Choroid plexus epithelial cell (primary cell): ENCODE results near the gene PBRM1.

Source experiments
- DNase-seq: peaks from one replicate; pipeline ENCODE4 v3.0.0-alpha.2; 2010; ENCODE audit warnings: low read depth
- H3K4me3 ChIP-seq: 2 replicates; pipeline ENCODE4 v1.5.1; 2011; ENCODE audit warnings: low read depth, mild to moderate bottlenecking, control low read depth, low read length, moderate library complexity
- TF ChIP-seq, protein P1 (sequence below): conservative IDR thresholded peaks from 2 replicates; pipeline ENCODE4 v1.5.1; 2011; ENCODE audit warnings: low read depth, mild to moderate bottlenecking, control low read depth, inconsistent platforms, low read length, moderate library complexity

Gene PBRM1

DNA sequence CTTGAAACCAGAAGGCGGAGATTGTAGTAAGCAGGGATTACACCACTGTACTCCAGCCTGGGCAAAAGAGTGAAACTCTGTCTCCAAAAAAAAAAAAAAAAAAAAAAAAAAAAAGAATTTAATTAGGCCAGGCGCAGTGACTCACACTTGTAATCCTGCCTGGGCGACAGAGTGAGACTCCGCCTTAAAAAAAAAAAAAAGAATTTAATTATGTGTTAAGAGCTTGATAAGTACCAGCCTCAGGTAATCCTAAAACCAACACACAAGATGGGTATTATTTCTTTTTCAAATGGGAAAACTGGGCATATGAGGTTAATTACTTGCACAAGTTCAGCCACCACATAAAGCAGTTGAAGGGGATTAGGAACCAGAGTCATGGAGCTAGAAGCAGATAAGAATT lies 49.0 kb downstream of the PBRM1 start:
- TF ChIP-seq, protein P1, sequence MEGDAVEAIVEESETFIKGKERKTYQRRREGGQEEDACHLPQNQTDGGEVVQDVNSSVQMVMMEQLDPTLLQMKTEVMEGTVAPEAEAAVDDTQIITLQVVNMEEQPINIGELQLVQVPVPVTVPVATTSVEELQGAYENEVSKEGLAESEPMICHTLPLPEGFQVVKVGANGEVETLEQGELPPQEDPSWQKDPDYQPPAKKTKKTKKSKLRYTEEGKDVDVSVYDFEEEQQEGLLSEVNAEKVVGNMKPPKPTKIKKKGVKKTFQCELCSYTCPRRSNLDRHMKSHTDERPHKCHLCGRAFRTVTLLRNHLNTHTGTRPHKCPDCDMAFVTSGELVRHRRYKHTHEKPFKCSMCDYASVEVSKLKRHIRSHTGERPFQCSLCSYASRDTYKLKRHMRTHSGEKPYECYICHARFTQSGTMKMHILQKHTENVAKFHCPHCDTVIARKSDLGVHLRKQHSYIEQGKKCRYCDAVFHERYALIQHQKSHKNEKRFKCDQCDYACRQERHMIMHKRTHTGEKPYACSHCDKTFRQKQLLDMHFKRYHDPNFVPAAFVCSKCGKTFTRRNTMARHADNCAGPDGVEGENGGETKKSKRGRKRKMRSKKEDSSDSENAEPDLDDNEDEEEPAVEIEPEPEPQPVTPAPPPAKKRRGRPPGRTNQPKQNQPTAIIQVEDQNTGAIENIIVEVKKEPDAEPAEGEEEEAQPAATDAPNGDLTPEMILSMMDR, result no peak
- no peak for DNase-seq
- no peak overlapping the region for H3K4me3 ChIP-seq

DNA sequence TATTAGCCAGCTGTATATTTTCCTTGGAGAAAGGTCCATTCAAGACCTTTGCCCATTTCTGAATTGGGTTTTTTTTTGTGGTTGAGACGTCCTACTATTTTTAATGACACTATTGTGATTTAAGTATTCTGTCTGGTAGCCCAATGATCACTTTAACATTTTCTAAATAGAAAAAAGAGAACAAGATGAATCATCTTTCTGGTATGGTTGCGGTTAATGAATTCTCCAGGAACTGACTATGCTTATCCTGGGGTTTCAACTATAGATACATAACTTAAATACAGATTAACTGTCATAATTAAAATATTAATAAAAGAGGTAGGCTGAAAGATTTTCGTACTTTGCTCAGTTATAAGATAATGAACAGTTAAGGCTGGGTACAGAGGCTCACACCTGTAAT lies 51.9 kb downstream of the PBRM1 start:
- TF ChIP-seq, protein P1, result no peak
- no peak overlapping the region for H3K4me3 ChIP-seq
- peak; percentile 44 for DNase-seq

GRCh38 chr3:52625041-52625440 lies 60.7 kb downstream of the PBRM1 start:
- H3K4me3 ChIP-seq, result no peak overlapping the region
- TF ChIP-seq, protein P1, result no peak
- no peak for DNase-seq

DNA sequence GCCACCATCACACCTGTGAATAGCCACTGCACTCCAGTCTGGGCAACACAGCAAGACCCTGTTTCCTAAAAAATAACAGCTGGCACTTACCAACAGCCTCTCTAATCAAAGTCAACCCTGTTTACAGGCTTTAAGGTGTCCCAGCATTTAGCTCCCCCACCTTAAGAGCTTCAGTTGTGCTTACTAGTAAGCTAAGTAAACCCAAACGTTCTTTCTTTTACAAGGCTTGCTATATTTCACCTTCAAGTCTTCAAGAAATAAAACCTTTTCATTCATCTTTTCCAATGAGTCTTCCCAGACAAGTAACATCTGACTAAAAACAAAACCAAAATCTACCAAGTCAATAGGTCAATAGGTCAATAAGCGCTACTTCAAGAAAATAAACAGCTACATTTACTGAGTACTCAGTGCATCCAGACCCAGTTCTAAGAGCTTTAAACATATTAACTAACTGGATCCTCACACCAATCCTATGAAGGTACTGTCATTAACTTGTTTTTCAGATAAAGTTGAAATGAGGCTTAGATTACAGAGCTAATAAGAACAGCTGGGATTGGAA lies 62.4 kb downstream of the PBRM1 start:
- H3K4me3 ChIP-seq, result no peak overlapping the region
- TF ChIP-seq, protein P1, result no peak
- DNase-seq, result peak; percentile 9

DNA sequence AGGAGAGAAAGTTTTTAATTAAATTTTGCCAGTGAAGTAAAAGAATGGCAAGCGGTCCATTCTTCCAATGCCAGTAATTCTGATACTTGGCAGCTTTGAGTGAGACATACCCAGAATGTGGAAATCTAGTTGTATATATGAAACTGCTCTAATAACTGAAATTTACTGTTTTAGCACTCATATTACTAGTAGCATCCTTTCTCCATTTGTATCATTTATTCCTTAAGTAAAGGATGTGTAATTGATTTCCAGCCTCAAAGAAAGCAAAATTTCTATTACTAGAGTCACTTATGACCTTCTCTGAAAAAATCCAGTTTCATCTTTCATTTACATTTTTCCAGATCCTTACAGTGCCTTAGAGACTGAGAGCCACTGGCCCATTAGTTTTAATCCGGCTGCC lies 65.1 kb downstream of the PBRM1 start:
- H3K4me3 ChIP-seq, result no peak overlapping the region
- TF ChIP-seq, protein P1, result no peak
- no peak for DNase-seq

DNA sequence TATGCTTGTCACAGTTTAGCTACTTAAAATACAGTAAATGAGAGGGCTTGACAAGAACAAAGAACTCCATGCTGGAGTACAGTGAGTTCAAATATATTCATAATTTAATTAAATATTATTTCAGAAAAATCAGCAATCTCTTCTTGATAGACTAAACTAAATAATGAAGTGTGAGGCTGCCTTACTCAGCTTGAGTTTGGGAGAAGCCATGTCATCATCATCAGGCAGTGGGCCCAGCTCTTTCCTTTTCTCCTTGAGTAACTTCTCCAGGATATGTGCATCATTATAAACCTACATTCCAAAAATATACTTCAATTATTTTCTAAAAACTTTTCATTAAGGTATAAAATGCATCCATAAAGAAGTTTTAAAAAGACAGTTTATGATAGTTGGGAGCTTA lies 70.5 kb downstream of the PBRM1 start:
- TF ChIP-seq, protein P1, result no peak
- peak; percentile 15 for DNase-seq
- H3K4me3 ChIP-seq, result no peak overlapping the region

DNA sequence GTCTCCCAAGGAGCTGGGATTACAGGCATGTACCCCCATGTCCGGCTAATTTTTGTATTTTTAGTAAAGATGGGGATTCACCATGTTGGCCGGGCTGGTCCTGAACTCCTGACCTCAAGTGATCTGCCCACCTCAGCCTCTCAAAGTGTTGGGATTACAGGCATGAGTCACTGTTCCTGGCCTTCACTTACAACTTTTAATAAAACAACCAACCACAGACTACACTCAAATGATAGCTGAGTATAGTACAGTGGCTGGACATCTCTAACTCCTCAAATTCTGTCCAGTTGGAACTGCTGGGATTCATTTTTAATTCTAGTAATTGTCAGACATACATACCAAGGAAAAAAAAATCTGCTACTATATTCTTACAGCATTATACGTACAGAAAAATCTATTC lies 71.0 kb downstream of the PBRM1 start:
- no peak overlapping the region for H3K4me3 ChIP-seq
- TF ChIP-seq, protein P1, result no peak

More for the DNA sequence above, 71.0 kb downstream of the PBRM1 start:
- peak; percentile 27 for DNase-seq
